H9 (cell line): ENCODE data around the gene GALNT16. TPM values are rescaled to one million over a fixed set of nuclear protein-coding genes. Genes with fewer than 3 reads are reported as not detected.

ENCODE experiments used
- DNase-seq: peaks from one replicate; pipeline ENCODE4 v3.0.0-alpha.2; 2017
- H2AFZ ChIP-seq: one replicate; pipeline ENCODE4 v1.6.1; 2013; ENCODE audit warnings: mild to moderate bottlenecking, low read length, control low read depth, moderate library complexity
- H2AK5ac ChIP-seq: 2 replicates; pipeline ENCODE4 v1.6.1; 2013; ENCODE audit warnings: low read length, control low read depth, mixed read lengths; ENCODE audit not compliant: insufficient read length
- H2BK120ac ChIP-seq: one replicate; pipeline ENCODE4 v1.6.1; 2013; ENCODE audit warnings: low read depth, mild to moderate bottlenecking, low read length, control low read depth, inconsistent platforms; ENCODE audit not compliant: poor library complexity, severe bottlenecking
- H2BK12ac ChIP-seq: 2 replicates; pipeline ENCODE4 v1.6.1; 2013; ENCODE audit warnings: low read length, control low read depth, mixed read lengths, low read depth; ENCODE audit not compliant: insufficient read length
- H2BK15ac ChIP-seq: 2 replicates; pipeline ENCODE4 v1.6.1; 2013; ENCODE audit warnings: low read depth, low read length, control low read depth
- H2BK20ac ChIP-seq: one replicate; pipeline ENCODE4 v1.6.1; 2013; ENCODE audit warnings: low read depth, mild to moderate bottlenecking, low read length, control low read depth, inconsistent platforms; ENCODE audit not compliant: poor library complexity, severe bottlenecking
- H2BK5ac ChIP-seq: 2 replicates; pipeline ENCODE4 v1.6.1; 2013; ENCODE audit warnings: low read length, control low read depth, mixed read lengths; ENCODE audit not compliant: insufficient read length
- H3K14ac ChIP-seq: 2 replicates; pipeline ENCODE4 v1.6.1; 2013; ENCODE audit warnings: low read length, control low read depth; ENCODE audit not compliant: insufficient read depth
- H3K18ac ChIP-seq: 2 replicates; pipeline ENCODE4 v1.6.1; 2013; ENCODE audit warnings: low read depth, mild to moderate bottlenecking, mixed read lengths, low read length, control low read depth; ENCODE audit not compliant: insufficient read length
- H3K23ac ChIP-seq: 2 replicates; pipeline ENCODE4 v1.6.1; 2013; ENCODE audit warnings: low read length, control low read depth, mixed read lengths, low read depth; ENCODE audit not compliant: insufficient read length
- H3K23me2 ChIP-seq: 2 replicates; pipeline ENCODE4 v1.6.1; 2013; ENCODE audit warnings: low read depth, mild to moderate bottlenecking, mixed read lengths, low read length, control low read depth; ENCODE audit not compliant: insufficient read length, poor library complexity, severe bottlenecking
- H3K27ac ChIP-seq: 2 replicates; pipeline ENCODE4 v1.5.1; 2013; ENCODE audit warnings: low read length, control low read depth, mixed read lengths, low read depth; ENCODE audit not compliant: insufficient read length
- H3K27me3 ChIP-seq: 2 replicates; pipeline ENCODE4 v1.6.1; 2013; ENCODE audit warnings: low read length, control low read depth, inconsistent platforms; ENCODE audit not compliant: insufficient read depth
- H3K4ac ChIP-seq: 2 replicates; pipeline ENCODE4 v1.6.1; 2013; ENCODE audit warnings: low read depth, mild to moderate bottlenecking, control low read depth, inconsistent platforms, low read length, moderate library complexity
- H3K4me1 ChIP-seq: 2 replicates; pipeline ENCODE4 v1.6.1; 2013; ENCODE audit warnings: low read length, control low read depth, inconsistent platforms; ENCODE audit not compliant: insufficient read depth
- H3K4me2 ChIP-seq: 2 replicates; pipeline ENCODE4 v1.6.1; 2013; ENCODE audit warnings: low read length, control low read depth, mixed read lengths; ENCODE audit not compliant: insufficient read length, insufficient read depth
- H3K56ac ChIP-seq: 2 replicates; pipeline ENCODE4 v1.6.1; 2013; ENCODE audit warnings: low read depth, mild to moderate bottlenecking, mixed read lengths, low read length, control low read depth; ENCODE audit not compliant: insufficient read length
- H3K79me1 ChIP-seq: 2 replicates; pipeline ENCODE4 v1.6.1; 2013; ENCODE audit warnings: low read depth, mild to moderate bottlenecking, moderate library complexity, low read length, control low read depth, inconsistent platforms; ENCODE audit not compliant: insufficient read depth, poor library complexity, severe bottlenecking
- H3K79me2 ChIP-seq: 2 replicates; pipeline ENCODE4 v1.6.1; 2013; ENCODE audit warnings: low read length, control low read depth, inconsistent platforms; ENCODE audit not compliant: insufficient read depth
- H3K9ac ChIP-seq: 2 replicates; pipeline ENCODE4 v1.6.1; 2013; ENCODE audit warnings: low read length, control low read depth, mixed read lengths; ENCODE audit not compliant: insufficient read length; ENCODE audit errors: extremely low read depth
- H3K9me3 ChIP-seq: one replicate; pipeline ENCODE4 v1.6.1; 2013; ENCODE audit warnings: low read depth, low read length, inconsistent platforms; ENCODE audit not compliant: control insufficient read depth
- H3T11ph ChIP-seq: one replicate; pipeline ENCODE4 v1.6.1; 2013; ENCODE audit warnings: mild to moderate bottlenecking, low read length, control low read depth, inconsistent platforms
- H4K20me1 ChIP-seq: one replicate; pipeline ENCODE4 v1.6.1; 2013; ENCODE audit not compliant: control insufficient read depth, insufficient read length, insufficient read depth
- H4K5ac ChIP-seq: 2 replicates; pipeline ENCODE4 v1.6.1; 2013; ENCODE audit warnings: low read depth, mild to moderate bottlenecking, mixed read lengths, low read length, control low read depth; ENCODE audit not compliant: insufficient read length
- H4K8ac ChIP-seq: replicated peaks from 2 replicates; pipeline ENCODE4 v1.6.1; 2013; ENCODE audit warnings: low read length, control low read depth, mixed read lengths, low read depth; ENCODE audit not compliant: insufficient read length
- H4K91ac ChIP-seq: 2 replicates; pipeline ENCODE4 v1.6.1; 2013; ENCODE audit warnings: low read depth, mild to moderate bottlenecking, moderate library complexity, mixed read lengths, low read length, control low read depth; ENCODE audit not compliant: insufficient read length
- H3K27ac Mint-ChIP-seq, 3 experiments: 2 replicates in 2 of 3; 3 replicates in 1 of 3; pipeline ENCODE4 v1.8.0; 2020 to 2021; ENCODE audit warnings: mixed read lengths in 3 of 3, mild to moderate bottlenecking in 1 of 3, moderate library complexity in 1 of 3
- H3K27me3 Mint-ChIP-seq: 2 replicates; pipeline ENCODE4 v1.8.0; 2021; ENCODE audit warnings: low read depth, mild to moderate bottlenecking, moderate library complexity, mixed read lengths
- H3K36me3 Mint-ChIP-seq, 3 experiments: 2 replicates in 2 of 3; 3 replicates in 1 of 3; pipeline ENCODE4 v1.8.0; 2020 to 2021; ENCODE audit warnings: low read depth in 3 of 3, mixed read lengths in 3 of 3; ENCODE audit not compliant: insufficient read depth in 1 of 3
- H3K4me1 Mint-ChIP-seq, 2 experiments: 2 replicates each; pipeline ENCODE4 v1.8.0; 2020; ENCODE audit warnings: mixed read lengths in 2 of 2
- H3K4me3 Mint-ChIP-seq, 2 experiments: 2 replicates in 1 of 2; 3 replicates in 1 of 2; pipeline ENCODE4 v1.8.0; 2020 to 2021; ENCODE audit warnings: mild to moderate bottlenecking in 2 of 2, mixed read lengths in 2 of 2, moderate library complexity in 1 of 2
- H3K9me3 Mint-ChIP-seq, 2 experiments: 2 replicates in 1 of 2; 3 replicates in 1 of 2; pipeline ENCODE4 v1.8.0; 2020; ENCODE audit warnings: mild to moderate bottlenecking in 2 of 2, mixed read lengths in 2 of 2, moderate library complexity in 1 of 2
- WGBS: extraction: QIAGEN DNeasy Blood & Tissue Kit; methylation state at CpG from one replicate; pipeline ENCODE4 v1.1.7; 2013; ENCODE audit warnings: missing lambda C conversion rate, low lambda C conversion rate, mixed read lengths; ENCODE audit not compliant: insufficient read length; ENCODE audit errors: extremely low coverage; 5-methylcytosine and 5-hydroxymethylcytosine counted together
- total RNA-seq: library from RNA; stranded (reverse); gene quantifications from 2 replicates; pipeline ENCODE4 v1.2.1, GENCODE V29; 2021
- TF ChIP-seq, protein P1 (sequence below): fragments of 200-600 bp; sonication (generic); conservative IDR thresholded peaks from 3 replicates; pipeline ENCODE4 v1.8.0; 2021; ENCODE audit warnings: antibody characterized with exemption, mild to moderate bottlenecking

Gene GALNT16
- total RNA-seq, 1 experiment from 2014 or later = 2.3 TPM

GRCh38 chr14:69339426-69339825 lies 79.5 kb downstream of the GALNT16 start:
- Histone ChIP-seq H3K23me2 (no peaks in the 10 kb centered on the region), H3K4ac (no peak overlapping the region), H3K23ac (no peak overlapping the region), H3K18ac (no peak overlapping the region), H2BK5ac (no peak overlapping the region), H4K20me1 (no peaks in the 10 kb centered on the region), H3K9ac (no peak overlapping the region), H2AFZ (no peak overlapping the region), H2BK12ac (no peak overlapping the region), H2BK20ac (no peak overlapping the region), H3K79me2 (no peaks in the 10 kb centered on the region), H2BK120ac (no peak overlapping the region), H3K56ac (no peak overlapping the region), H3K4me2 (no peak overlapping the region), H3K4me1 (no peaks in the 10 kb centered on the region), H3K27ac (no peak overlapping the region), H3K79me1 (no peaks in the 10 kb centered on the region), H3K27me3 (no peaks in the 10 kb centered on the region), H3K9me3 (no peaks in the 10 kb centered on the region), H3K14ac (no peak overlapping the region), H2BK15ac (no peak overlapping the region), H2AK5ac (no peak overlapping the region), H3T11ph (no peak overlapping the region), H4K8ac (no peak overlapping the region), H4K91ac (no peak overlapping the region), H4K5ac (no peak overlapping the region)
- Mint-ChIP-seq H3K27ac (no peak overlapping the region), H3K9me3 (no peaks in the 10 kb centered on the region), H3K4me1 (peaks cover 0 to 3% of the 10 kb centered on the region in 2 experiments; a peak in 2 of 4 replicates), H3K27me3 (no peaks in the 10 kb centered on the region; the same call in none of the 2 replicates), H3K4me3 (no peak overlapping the region), H3K36me3 (no peaks in the 10 kb centered on the region; a peak in 1 of 7 replicates)
- DNase-seq = no peak
- WGBS = no CpG with 5 or more reads among the region's 13 CpGs
- TF ChIP-seq, protein P1, sequence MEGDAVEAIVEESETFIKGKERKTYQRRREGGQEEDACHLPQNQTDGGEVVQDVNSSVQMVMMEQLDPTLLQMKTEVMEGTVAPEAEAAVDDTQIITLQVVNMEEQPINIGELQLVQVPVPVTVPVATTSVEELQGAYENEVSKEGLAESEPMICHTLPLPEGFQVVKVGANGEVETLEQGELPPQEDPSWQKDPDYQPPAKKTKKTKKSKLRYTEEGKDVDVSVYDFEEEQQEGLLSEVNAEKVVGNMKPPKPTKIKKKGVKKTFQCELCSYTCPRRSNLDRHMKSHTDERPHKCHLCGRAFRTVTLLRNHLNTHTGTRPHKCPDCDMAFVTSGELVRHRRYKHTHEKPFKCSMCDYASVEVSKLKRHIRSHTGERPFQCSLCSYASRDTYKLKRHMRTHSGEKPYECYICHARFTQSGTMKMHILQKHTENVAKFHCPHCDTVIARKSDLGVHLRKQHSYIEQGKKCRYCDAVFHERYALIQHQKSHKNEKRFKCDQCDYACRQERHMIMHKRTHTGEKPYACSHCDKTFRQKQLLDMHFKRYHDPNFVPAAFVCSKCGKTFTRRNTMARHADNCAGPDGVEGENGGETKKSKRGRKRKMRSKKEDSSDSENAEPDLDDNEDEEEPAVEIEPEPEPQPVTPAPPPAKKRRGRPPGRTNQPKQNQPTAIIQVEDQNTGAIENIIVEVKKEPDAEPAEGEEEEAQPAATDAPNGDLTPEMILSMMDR = no peak
